GM21381 (cell line): ENCODE results near the gene PKIB.
"Not testable (repeated sequence)": the region's sequence is repeated elsewhere in the genome, so short reads cannot be mapped to it uniquely, and the experiment has no call there.

Source experiments
- ATAC-seq: cut with Tn5 transposase; IDR thresholded peaks from one replicate; pipeline ENCODE4 v1.9.1; 2021; ENCODE audit warnings: mild to moderate bottlenecking, moderate library complexity; ENCODE audit not compliant: unreplicated experiment

The PKIB gene

DNA sequence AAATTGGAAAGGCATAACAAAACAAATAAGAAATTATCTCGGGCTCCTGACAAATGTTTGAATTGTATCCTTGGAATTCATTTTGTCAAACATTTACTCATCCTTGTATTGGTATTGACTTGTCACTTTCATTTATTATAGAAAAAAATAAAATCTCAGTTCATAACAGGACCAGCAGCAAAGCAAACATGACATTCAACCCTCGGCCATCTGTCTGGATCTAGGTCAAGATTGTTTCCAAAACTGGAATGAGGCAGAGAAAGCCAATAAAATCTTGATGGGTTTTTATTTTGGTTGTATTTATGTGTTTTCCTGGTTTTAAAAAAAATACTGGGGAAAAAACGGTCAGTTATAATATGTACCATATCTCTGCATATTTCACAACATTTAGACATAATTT, 126.4 kb downstream of the PKIB start:
- no peak for ATAC-seq

DNA sequence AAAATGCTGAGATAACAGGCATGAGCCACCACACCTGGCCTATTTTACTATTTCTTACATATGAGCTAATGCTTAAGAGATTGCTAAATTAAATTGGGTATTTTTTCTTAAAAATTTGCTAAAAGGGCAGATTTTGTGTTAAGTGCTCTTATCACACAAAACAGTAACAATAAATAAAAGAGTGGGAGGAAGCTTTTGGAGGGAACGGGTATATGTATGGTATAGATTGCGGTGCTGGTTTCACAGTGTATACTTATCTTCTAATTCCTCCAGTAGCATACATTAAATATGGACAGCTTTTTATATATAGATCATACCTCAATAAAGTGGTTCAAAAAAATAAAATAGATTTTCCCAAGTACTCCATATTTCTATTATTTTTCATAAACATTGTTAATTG, 129.9 kb downstream of the PKIB start:
- ATAC-seq = no peak

GRCh38 chr6:122740936-122741335, 130.7 kb downstream of the PKIB start:
- ATAC-seq = no peak

DNA sequence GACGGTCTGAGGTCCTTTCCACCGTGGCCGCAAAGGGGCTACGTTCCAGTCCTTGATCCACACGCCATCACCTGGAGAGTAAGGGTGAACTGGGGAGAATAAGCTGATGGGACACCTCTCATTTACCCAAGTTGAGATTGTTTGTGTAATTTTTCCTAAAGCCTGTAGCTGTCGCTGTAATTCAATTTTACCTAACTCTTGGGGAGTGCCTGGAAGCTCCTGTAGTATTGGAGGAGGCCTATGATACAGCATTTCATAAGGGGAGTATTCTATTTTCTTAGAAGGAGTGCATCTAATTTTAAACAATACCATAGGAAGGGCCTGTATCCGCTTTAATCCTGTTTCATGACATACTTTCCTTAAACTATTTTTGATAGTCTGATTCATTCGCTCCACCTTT, 134.0 kb downstream of the PKIB start:
- ATAC-seq = not testable (repeated sequence)

- ATAC-seq = not testable (repeated sequence)
Measured at GRCh38 chr6:122744856-122745255, 134.7 kb downstream of the PKIB start.

- ATAC-seq = no peak
Measured at GRCh38 chr6:122746688-122747087, 136.5 kb downstream of the PKIB start.

DNA sequence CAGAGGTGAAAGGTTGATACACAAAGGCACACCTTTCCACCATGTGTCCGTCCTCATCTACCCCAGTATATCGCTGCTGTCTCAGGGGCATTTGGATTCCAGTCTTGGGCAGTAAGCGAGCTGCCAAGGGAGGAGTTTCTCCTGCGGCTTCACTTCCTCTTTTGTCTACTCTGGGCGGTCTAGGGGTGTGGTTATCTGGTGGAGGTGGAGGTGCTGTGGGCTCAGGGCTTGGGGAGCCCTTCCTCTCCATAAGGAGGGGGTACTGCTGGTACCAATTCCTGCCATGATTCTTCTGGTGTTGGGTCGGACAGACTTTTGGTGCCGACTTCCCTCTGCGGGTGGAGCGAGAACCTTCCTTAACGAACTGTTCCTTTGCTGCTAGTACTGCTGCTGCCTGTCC, 137.4 kb downstream of the PKIB start:
- no peak for ATAC-seq

DNA sequence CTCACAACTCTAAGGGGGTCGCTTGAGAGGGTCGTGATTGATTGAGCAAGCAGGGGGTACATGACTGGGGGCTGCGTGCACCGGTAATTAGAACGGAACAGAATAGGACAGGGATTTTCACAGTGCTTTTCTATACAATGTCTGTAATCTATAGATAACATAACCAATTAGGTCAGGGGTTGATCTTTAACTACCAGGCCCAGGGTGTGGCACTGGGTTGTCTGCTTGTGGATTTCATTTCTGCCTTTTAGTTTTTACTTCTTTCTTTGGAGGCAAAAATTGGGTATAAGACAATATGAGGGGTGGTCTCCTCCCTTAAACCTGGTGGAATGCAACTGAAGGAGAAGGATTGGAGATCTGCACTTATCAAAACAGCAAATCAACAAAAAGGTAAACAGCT, 138.7 kb downstream of the PKIB start:
- not testable (repeated sequence) for ATAC-seq

- ATAC-seq = no peak
Measured at GRCh38 chr6:122749451-122750050, 139.3 kb downstream of the PKIB start.

GRCh38 chr6:122751326-122751725, 141.1 kb downstream of the PKIB start:
- peak; percentile 79 for ATAC-seq

DNA sequence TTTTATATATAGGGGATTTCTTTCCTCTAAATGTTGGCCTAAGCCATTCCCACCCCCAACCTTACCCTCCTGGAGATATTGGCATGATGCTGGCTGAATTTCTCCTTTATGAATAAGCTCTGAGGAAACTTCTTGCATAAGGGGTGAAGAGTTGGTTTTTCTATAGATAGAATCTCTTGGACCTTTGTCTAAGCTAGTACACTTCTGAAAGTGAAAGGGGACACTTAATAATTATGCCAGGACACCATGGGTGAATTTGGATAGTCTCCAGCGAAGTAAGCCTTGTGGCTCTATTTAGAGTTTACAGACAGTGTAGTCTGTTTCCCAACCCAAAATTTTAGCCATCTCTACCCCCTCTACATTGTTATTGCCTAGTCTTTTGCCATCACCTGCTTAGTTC, 142.3 kb downstream of the PKIB start:
- no peak for ATAC-seq

- no peak for ATAC-seq
Measured at GRCh38 chr6:122753000-122753687, 142.9 kb downstream of the PKIB start.

- ATAC-seq = no peak
Measured at GRCh38 chr6:122753688-122754056, 143.5 kb downstream of the PKIB start.

- no peak for ATAC-seq
Measured at GRCh38 chr6:122754191-122754731, 144.1 kb downstream of the PKIB start.

DNA sequence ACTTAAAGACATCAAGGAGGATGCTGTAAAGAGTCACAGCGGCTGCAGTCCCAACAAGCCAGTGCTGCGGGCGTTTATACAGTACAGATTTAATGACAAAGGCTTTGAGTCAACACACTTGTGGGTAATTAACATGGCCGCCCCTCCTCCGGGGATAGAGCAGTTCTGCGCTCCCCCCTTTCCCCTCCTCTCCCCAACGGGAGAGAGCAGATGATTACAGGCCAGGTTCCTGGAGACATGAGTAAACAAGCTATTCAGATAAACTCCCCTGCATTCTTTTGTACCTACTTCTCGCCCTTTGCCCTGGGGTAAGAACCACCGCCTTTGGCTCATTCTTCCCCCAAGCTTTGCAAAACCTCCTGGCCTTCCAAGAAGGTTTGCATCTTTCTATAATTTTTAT, 145.7 kb downstream of the PKIB start:
- no peak for ATAC-seq

- peak; percentile 89 for ATAC-seq
Measured at GRCh38 chr6:122758927-122759334, 148.7 kb downstream of the PKIB start.

DNA sequence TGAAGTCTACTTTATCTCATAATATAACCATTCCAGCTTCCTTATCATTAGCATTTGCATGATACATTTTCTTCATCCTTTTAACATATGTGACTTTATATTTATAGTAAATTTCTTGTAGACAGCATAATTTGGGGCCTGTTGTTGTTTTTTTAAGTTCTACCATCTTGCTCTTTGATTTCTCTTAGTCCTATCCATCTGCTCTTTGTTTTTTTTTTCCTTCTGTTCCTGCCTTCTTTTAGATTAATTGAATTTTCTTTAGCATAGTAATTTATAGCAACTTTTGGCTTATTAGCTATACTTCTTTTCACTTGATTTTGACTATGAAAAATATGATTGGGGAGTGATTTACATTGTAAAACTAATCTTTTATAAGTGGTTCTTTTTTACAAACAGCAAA, 150.1 kb downstream of the PKIB start:
- ATAC-seq = no peak

DNA sequence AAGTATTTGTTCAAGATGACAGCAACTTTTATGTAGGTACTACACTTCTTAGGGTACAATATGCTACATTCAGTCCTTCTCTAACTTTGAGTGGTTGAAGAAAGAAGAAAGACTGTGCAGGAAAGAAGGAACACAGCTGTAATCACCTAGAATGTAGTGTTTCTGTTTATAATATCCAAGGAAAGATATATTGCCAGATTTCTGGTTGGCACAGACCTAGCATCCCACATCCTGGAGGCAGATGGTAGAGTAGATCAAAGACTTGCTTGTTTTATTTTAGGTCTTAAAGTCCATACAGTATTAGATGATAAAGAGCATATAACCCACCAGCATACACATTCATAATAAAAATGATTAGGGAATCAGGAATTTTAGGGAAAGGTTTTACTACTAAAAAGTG, 156.1 kb downstream of the PKIB start:
- ATAC-seq = no peak

GRCh38 chr6:122770835-122771601, 160.8 kb downstream of the PKIB start:
- ATAC-seq = no peak

GRCh38 chr6:122772724-122773415, 162.7 kb downstream of the PKIB start:
- ATAC-seq = no peak
